HEK293T (cell line): Measurements from ENCODE around the gene SERPINB10.

Experiments
- CTCF ChIA-PET: fragments of 350-600 bp; formaldehyde crosslinking; extraction: SDS; loops from one replicate; lab custom pipeline; 2021; ENCODE audit warnings: antibody characterized with exemption, inconsistent platforms; lab: Yijun Ruan, JAX
- POLR2A ChIA-PET: fragments of 350-600 bp; formaldehyde crosslinking; extraction: SDS; loops from one replicate; lab custom pipeline; 2020; ENCODE audit warnings: antibody characterized with exemption, inconsistent platforms; lab: Yijun Ruan, JAX
- DNase-seq: peaks from one replicate; pipeline ENCODE4 v3.0.0; 2012; ENCODE audit warnings: mixed read lengths; ENCODE audit errors: extremely low spot score
- ARNT ChIP-seq: fragments of 450-650 bp; IDR thresholded peaks from 2 replicates; pipeline ENCODE4 v1.6.1; 2017; ENCODE audit warnings: mild to moderate bottlenecking
- BHLHE40 ChIP-seq: fragments of 450-650 bp; IDR thresholded peaks from 2 replicates; pipeline ENCODE4 v1.6.1; 2016; ENCODE audit warnings: mild to moderate bottlenecking, moderate library complexity, borderline replicate concordance
- CTBP1 ChIP-seq: fragments of 450-650 bp; IDR thresholded peaks from 2 replicates; pipeline ENCODE4 v1.6.1; 2016; ENCODE audit warnings: borderline replicate concordance
- ELF4 ChIP-seq: fragments of 450-650 bp; IDR thresholded peaks from 2 replicates; pipeline ENCODE4 v1.6.1; 2017; ENCODE audit warnings: antibody characterized with exemption
- FOXA1 ChIP-seq: fragments of 450-650 bp; IDR thresholded peaks from 2 replicates; pipeline ENCODE4 v1.6.1; 2016; ENCODE audit warnings: mild to moderate bottlenecking
- FOXK2 ChIP-seq: fragments of 450-650 bp; IDR thresholded peaks from 2 replicates; pipeline ENCODE4 v1.6.1; 2016; ENCODE audit warnings: mild to moderate bottlenecking
- FOXM1 ChIP-seq: fragments of 450-650 bp; IDR thresholded peaks from 2 replicates; pipeline ENCODE4 v1.6.1; 2017; ENCODE audit warnings: mild to moderate bottlenecking, borderline replicate concordance
- HDGF ChIP-seq: fragments of 450-650 bp; IDR thresholded peaks from 2 replicates; pipeline ENCODE4 v1.6.1; 2017; ENCODE audit warnings: antibody characterized with exemption, borderline replicate concordance
- L3MBTL2 ChIP-seq: fragments of 450-650 bp; conservative IDR thresholded peaks from 2 replicates; pipeline ENCODE4 v1.6.1; 2016; ENCODE audit warnings: mild to moderate bottlenecking
- LEF1 ChIP-seq: fragments of 450-650 bp; IDR thresholded peaks from 2 replicates; pipeline ENCODE4 v1.6.1; 2017; ENCODE audit warnings: mild to moderate bottlenecking, borderline replicate concordance
- NFRKB ChIP-seq: fragments of 450-650 bp; IDR thresholded peaks from 2 replicates; pipeline ENCODE4 v1.6.1; 2016; ENCODE audit warnings: mild to moderate bottlenecking, moderate library complexity
- SP1 ChIP-seq: fragments of 450-650 bp; IDR thresholded peaks from 2 replicates; pipeline ENCODE4 v1.6.1; 2017
- SUZ12 ChIP-seq: fragments of 450-650 bp; IDR thresholded peaks from 2 replicates; pipeline ENCODE4 v1.6.1; 2016; ENCODE audit warnings: mild to moderate bottlenecking
- TARDBP ChIP-seq: fragments of 450-650 bp; IDR thresholded peaks from 2 replicates; pipeline ENCODE4 v1.6.1; 2016
- ZNF384 ChIP-seq: fragments of 450-650 bp; IDR thresholded peaks from 2 replicates; pipeline ENCODE4 v1.6.1; 2016
- TF ChIP-seq, protein P1 (sequence below): fragments of 450-650 bp; IDR thresholded peaks from 2 replicates; pipeline ENCODE4 v1.6.1; 2016

SERPINB10 gene, protein sequence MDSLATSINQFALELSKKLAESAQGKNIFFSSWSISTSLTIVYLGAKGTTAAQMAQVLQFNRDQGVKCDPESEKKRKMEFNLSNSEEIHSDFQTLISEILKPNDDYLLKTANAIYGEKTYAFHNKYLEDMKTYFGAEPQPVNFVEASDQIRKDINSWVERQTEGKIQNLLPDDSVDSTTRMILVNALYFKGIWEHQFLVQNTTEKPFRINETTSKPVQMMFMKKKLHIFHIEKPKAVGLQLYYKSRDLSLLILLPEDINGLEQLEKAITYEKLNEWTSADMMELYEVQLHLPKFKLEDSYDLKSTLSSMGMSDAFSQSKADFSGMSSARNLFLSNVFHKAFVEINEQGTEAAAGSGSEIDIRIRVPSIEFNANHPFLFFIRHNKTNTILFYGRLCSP

DNA sequence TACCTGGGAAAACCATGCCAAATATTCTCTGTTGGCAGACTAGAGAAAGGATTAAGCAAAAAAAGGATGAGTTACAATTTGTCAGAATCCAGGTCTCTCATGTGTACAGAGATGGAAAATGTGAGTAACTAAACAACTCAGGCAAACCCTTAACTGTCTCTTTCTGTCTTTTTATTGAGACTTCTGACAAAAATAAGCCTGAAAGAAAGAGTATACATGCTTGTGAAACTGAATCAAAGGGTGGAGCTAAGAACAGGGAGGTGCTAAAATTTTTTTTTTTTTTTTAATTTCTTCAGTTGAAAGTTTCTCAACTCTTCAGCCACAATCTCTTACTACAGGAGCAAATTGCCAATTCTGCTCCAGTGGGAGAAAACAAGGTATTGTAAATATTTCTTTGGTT is at the start of gene SERPINB10:
Gene SERPINB10 (plus strand): TSS at position 295 of the 400 bp plus-strand sequence. CDS start 7,553 bp downstream, outside the sequence.
- CTCF ChIA-PET: no interaction called here
- no peak for DNase-seq
- POLR2A ChIA-PET: no interaction called here
- TF ChIP-seq HDGF (no peak), FOXM1 (no peak), SP1 (no peak), ELF4 (no peak), ZNF384 (no peak), L3MBTL2 (no peak), BHLHE40 (no peak), LEF1 (no peak), CTBP1 (no peak), SUZ12 (no peak), ARNT (no peak), FOXK2 (no peak), FOXA1 (no peak), NFRKB (no peak), TARDBP (no peak)
- TF ChIP-seq, protein P1, sequence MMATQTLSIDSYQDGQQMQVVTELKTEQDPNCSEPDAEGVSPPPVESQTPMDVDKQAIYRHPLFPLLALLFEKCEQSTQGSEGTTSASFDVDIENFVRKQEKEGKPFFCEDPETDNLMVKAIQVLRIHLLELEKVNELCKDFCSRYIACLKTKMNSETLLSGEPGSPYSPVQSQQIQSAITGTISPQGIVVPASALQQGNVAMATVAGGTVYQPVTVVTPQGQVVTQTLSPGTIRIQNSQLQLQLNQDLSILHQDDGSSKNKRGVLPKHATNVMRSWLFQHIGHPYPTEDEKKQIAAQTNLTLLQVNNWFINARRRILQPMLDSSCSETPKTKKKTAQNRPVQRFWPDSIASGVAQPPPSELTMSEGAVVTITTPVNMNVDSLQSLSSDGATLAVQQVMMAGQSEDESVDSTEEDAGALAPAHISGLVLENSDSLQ: no peak

DNA sequence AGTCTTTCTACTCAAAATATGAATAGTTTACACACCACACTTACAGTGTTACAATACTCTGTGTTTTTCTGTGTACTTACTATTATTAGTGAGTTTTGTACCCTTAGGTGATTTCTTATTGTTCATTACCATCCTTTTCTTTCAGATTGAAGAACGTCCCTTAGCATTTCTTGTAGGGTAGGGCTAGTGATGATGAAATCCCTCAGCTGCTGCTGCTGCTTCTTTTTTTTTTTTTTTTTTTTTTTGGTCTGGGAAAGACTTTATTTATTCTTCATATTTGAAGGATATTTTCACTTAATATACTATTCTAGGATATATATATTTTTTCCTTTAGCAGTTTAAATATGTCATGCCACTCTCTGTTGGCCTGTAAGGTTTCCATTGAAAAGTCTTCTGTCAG is 49.3 kb upstream of the SERPINB10 start:
- DNase-seq: no peak
- ChIA-PET POLR2A (no interaction called here), CTCF (no interaction called here)
- TF ChIP-seq ARNT: no peak
- TF ChIP-seq BHLHE40: no peak
- TF ChIP-seq, protein P1: no peak
- TF ChIP-seq FOXK2: no peak
- TF ChIP-seq TARDBP: no peak
- TF ChIP-seq CTBP1: no peak
- no peak for TF ChIP-seq SP1
- no peak for TF ChIP-seq LEF1
- TF ChIP-seq SUZ12: no peak
- no peak for TF ChIP-seq ELF4
- no peak for TF ChIP-seq L3MBTL2
- TF ChIP-seq FOXA1: no peak
- no peak for TF ChIP-seq FOXM1
- TF ChIP-seq NFRKB: no peak
- TF ChIP-seq HDGF: no peak
- no peak for TF ChIP-seq ZNF384

DNA sequence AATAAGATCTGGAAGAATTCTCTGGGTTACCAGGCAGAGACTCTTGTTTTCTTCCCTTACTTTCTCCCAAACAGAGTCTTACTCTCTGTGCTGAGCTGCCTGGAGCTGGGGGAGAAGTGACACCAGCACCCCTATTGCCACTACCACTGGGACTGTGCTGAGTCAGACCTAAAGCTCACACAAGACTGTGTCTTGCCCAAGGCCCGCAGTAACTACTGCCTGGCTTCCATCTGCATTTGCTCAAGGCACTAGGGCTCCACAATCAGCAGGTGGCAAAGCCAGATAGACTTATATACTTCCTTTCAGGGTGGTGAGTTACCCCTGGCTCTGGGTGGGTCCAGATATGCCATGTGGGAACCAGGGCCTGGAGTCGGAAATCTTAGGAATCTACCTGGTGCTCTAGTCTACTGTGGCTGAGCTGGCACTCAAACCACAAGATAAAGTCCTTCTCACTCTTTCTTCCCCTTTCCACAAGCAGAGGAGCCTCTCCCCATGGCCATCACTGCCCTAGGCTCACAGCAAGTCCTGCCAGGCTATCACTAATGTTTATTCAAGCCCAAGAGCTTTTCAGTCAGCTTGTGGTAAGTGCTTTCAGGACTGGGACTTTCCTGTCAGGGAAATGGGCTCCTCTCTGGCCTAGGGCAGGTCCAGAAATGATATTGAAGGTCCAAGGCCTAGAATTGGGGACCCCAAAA is 47.8 kb upstream of the SERPINB10 start:
- TF ChIP-seq L3MBTL2 (no peak), NFRKB (no peak), ZNF384 (no peak), HDGF (no peak), TARDBP (no peak)
- TF ChIP-seq, protein P1: no peak
- CTCF ChIA-PET: no interaction called here
- POLR2A ChIA-PET: no interaction called here
- no peak for DNase-seq

DNA sequence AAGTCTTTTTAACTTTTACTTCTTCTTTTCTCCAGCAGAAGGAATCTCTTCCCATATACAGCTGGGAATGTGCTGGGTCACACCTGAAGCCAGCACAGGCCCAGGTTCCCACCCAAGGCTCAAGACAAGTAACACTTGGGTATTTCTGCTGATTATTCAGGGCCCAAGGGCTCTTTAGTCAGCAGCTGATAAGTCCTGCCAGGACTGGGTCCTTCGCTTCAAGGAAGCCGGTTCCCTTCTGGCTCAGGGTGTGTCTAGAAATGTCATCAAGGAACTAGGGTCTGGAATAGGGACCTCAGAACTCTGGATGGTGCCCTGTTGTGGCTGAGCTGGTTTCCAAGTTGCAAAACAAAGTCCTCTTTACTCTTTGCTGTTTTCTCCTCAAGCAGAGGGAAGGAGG is 47.2 kb upstream of the SERPINB10 start:
- CTCF ChIA-PET: no interaction called here
- TF ChIP-seq L3MBTL2 (no peak), ELF4 (no peak), SUZ12 (no peak), CTBP1 (no peak), ZNF384 (no peak), FOXK2 (no peak), HDGF (no peak)
- POLR2A ChIA-PET: no interaction called here
- no peak for DNase-seq

DNA sequence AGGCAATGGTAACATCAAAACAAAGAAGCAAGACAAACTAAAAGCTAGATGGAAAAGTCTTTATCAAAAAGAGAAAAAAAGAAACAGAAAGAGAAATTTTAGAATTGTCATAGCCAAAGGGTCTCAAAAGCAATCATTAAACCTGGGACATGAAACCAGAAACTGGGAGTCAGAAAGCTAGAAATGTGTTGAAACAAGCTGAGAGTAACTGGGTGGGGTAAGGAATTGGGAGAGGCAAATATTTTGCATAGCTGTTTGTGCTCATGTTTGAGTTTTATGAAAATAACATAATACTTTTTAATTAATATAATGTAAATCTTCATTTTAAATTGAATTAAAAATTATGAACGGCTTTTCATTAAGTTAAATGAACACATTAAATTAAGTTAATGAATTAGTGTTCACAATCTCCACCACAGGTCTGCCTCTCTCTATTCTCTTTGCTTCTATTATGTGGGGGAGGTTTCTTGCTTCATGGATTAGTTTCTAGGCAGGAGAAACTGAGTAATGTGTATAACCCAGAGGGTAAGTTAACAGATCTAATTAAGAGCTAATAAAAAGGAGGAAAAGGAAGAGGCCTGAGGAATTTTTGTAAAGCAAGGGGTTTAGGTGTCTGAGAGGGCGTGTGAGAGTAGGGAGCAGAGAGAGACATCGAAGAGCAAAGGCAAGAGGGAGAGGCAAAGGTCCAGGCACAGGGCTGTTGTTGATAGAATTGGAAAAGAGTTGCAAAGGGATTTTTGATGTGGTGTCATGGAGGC is 40.2 kb upstream of the SERPINB10 start:
- POLR2A ChIA-PET: no interaction called here
- CTCF ChIA-PET: no interaction called here
- no peak for TF ChIP-seq ZNF384
- no peak for TF ChIP-seq L3MBTL2
- no peak for TF ChIP-seq CTBP1
- no peak for TF ChIP-seq ARNT
- no peak for TF ChIP-seq NFRKB
- TF ChIP-seq FOXA1: no peak
- TF ChIP-seq, protein P1: no peak
- DNase-seq: no peak
